Mesendoderm (in vitro differentiated cells): ENCODE measurements around the gene TEX14.

Source experiments
- DNase-seq: peaks from one replicate; pipeline ENCODE4 v3.0.0; 2013
- H2AK5ac ChIP-seq: 2 replicates; pipeline ENCODE4 v1.6.1; 2013; ENCODE audit warnings: low read length, inconsistent platforms
- H2BK120ac ChIP-seq: 2 replicates; pipeline ENCODE4 v1.6.1; 2013; ENCODE audit warnings: low read depth, mild to moderate bottlenecking, low read length, moderate library complexity, mixed read lengths
- H2BK15ac ChIP-seq: replicated peaks from 2 replicates; pipeline ENCODE4 v1.6.1; 2013; ENCODE audit warnings: low read depth, mild to moderate bottlenecking, moderate library complexity
- H2BK5ac ChIP-seq: 2 replicates; pipeline ENCODE4 v1.6.1; 2013; ENCODE audit warnings: low read length, inconsistent platforms
- H3K18ac ChIP-seq: 2 replicates; pipeline ENCODE4 v1.6.1; 2013; ENCODE audit warnings: mild to moderate bottlenecking, low read length, mixed read lengths
- H3K23ac ChIP-seq: one replicate; pipeline ENCODE4 v1.6.1; 2013; ENCODE audit warnings: low read length
- H3K27ac ChIP-seq: 2 replicates; pipeline ENCODE4 v1.5.1; 2013; ENCODE audit warnings: low read depth, mild to moderate bottlenecking, inconsistent platforms, low read length, moderate library complexity
- H3K27me3 ChIP-seq: 2 replicates; pipeline ENCODE4 v1.6.1; 2013; ENCODE audit warnings: low read length, control low read depth, mild to moderate bottlenecking, inconsistent platforms; ENCODE audit not compliant: insufficient read depth, poor library complexity
- H3K36me3 ChIP-seq: 2 replicates; pipeline ENCODE4 v1.6.1; 2013; ENCODE audit warnings: low read length, inconsistent platforms; ENCODE audit not compliant: control insufficient read depth, insufficient read depth
- H3K4ac ChIP-seq: one replicate; pipeline ENCODE4 v1.6.1; 2013; ENCODE audit warnings: low read depth, mild to moderate bottlenecking, low read length, moderate library complexity
- H3K4me1 ChIP-seq: 2 replicates; pipeline ENCODE4 v1.6.1; 2013; ENCODE audit warnings: low read depth, low read length, inconsistent platforms; ENCODE audit not compliant: control insufficient read depth
- H3K4me2 ChIP-seq: 2 replicates; pipeline ENCODE4 v1.6.1; 2013; ENCODE audit warnings: low read length
- H3K4me3 ChIP-seq: 2 replicates; pipeline ENCODE4 v1.5.1; 2013; ENCODE audit warnings: mild to moderate bottlenecking, low read length
- H3K56ac ChIP-seq: one replicate; pipeline ENCODE4 v1.6.1; 2013; ENCODE audit warnings: low read length
- H3K79me1 ChIP-seq: 2 replicates; pipeline ENCODE4 v1.6.1; 2013; ENCODE audit warnings: low read length, inconsistent platforms
- H3K79me2 ChIP-seq: 2 replicates; pipeline ENCODE4 v1.6.1; 2013; ENCODE audit warnings: mild to moderate bottlenecking, low read length; ENCODE audit not compliant: control insufficient read depth, insufficient read depth
- H3K9ac ChIP-seq: 2 replicates; pipeline ENCODE4 v1.6.1; 2013; ENCODE audit warnings: low read length, inconsistent platforms
- H4K5ac ChIP-seq: one replicate; pipeline ENCODE4 v1.6.1; 2013; ENCODE audit warnings: low read length
- H4K8ac ChIP-seq: one replicate; pipeline ENCODE4 v1.6.1; 2013; ENCODE audit warnings: low read depth, mild to moderate bottlenecking, control low read depth, low read length, moderate library complexity
- WGBS: extraction: QIAGEN DNeasy Blood & Tissue Kit; methylation state at CpG from one replicate; pipeline ENCODE4 v1.1.7; 2013; ENCODE audit warnings: low lambda C conversion rate, missing lambda C conversion rate; ENCODE audit not compliant: insufficient coverage; ENCODE audit errors: extremely low coverage; 5-methylcytosine and 5-hydroxymethylcytosine counted together

Gene TEX14

GRCh38 chr17:58630883-58631522, 60.8 kb downstream of the TEX14 start:
- H3K27me3 ChIP-seq, result no peaks in the 10 kb centered on the region
- H3K4ac ChIP-seq, result no peak overlapping the region
- no peaks in the 10 kb centered on the region for H3K79me1 ChIP-seq
- H2AK5ac ChIP-seq, result no peak overlapping the region
- H3K36me3 ChIP-seq, result no peaks in the 10 kb centered on the region
- H3K9ac ChIP-seq, result no peak overlapping the region
- peak; percentile 96 for DNase-seq
- H3K18ac ChIP-seq, result no peak overlapping the region
- no peak overlapping the region for H2BK15ac ChIP-seq
- WGBS, result no CpG with 5 or more reads among the region's 10 CpGs
- no peak overlapping the region for H4K5ac ChIP-seq
- no peaks in the 10 kb centered on the region for H3K79me2 ChIP-seq
- H3K56ac ChIP-seq, result no peak overlapping the region
- no peak overlapping the region for H4K8ac ChIP-seq
- no peak overlapping the region for H3K4me2 ChIP-seq
- no peak overlapping the region for H3K27ac ChIP-seq
- no peak overlapping the region for H3K23ac ChIP-seq
- no peaks in the 10 kb centered on the region for H3K4me1 ChIP-seq
- no peak overlapping the region for H3K4me3 ChIP-seq
- no peak overlapping the region for H2BK120ac ChIP-seq
- H2BK5ac ChIP-seq, result no peak overlapping the region

- H3K56ac ChIP-seq, result no peak overlapping the region
- H3K4ac ChIP-seq, result no peak overlapping the region
- H2BK120ac ChIP-seq, result no peak overlapping the region
- no peaks in the 10 kb centered on the region for H3K79me1 ChIP-seq
- no peak overlapping the region for H4K5ac ChIP-seq
- H2BK5ac ChIP-seq, result no peak overlapping the region
- H3K4me3 ChIP-seq, result no peak overlapping the region
- H4K8ac ChIP-seq, result no peak overlapping the region
- H3K36me3 ChIP-seq, result no peaks in the 10 kb centered on the region
- H3K4me1 ChIP-seq, result no peaks in the 10 kb centered on the region
- H3K79me2 ChIP-seq, result no peaks in the 10 kb centered on the region
- no peak overlapping the region for H3K4me2 ChIP-seq
- no CpG with 5 or more reads among the region's 1 CpG for WGBS
- no peak overlapping the region for H2AK5ac ChIP-seq
- H3K23ac ChIP-seq, result no peak overlapping the region
- no peak overlapping the region for H2BK15ac ChIP-seq
- H3K18ac ChIP-seq, result no peak overlapping the region
- H3K27ac ChIP-seq, result no peak overlapping the region
- H3K27me3 ChIP-seq, result no peaks in the 10 kb centered on the region
- H3K9ac ChIP-seq, result no peak overlapping the region
- DNase-seq, result no peak
These were observed 64.9 kb downstream of the TEX14 start for GRCh38 chr17:58626905-58627304.

GRCh38 chr17:58624751-58625150, 67.1 kb downstream of the TEX14 start:
- Histone ChIP-seq H3K79me2 (no peaks in the 10 kb centered on the region), H3K4me2 (no peak overlapping the region), H3K27me3 (no peaks in the 10 kb centered on the region), H3K4ac (no peak overlapping the region), H3K23ac (no peak overlapping the region), H3K27ac (no peak overlapping the region), H4K8ac (no peak overlapping the region), H3K79me1 (no peaks in the 10 kb centered on the region), H2AK5ac (no peak overlapping the region), H3K4me3 (no peak overlapping the region), H2BK5ac (no peak overlapping the region), H2BK120ac (no peak overlapping the region), H3K36me3 (no peaks in the 10 kb centered on the region), H3K9ac (no peak overlapping the region), H3K4me1 (no peaks in the 10 kb centered on the region), H3K18ac (no peak overlapping the region), H2BK15ac (no peak overlapping the region), H3K56ac (no peak overlapping the region), H4K5ac (no peak overlapping the region)
- WGBS, result no CpG with 5 or more reads among the region's 1 CpG
- DNase-seq, result no peak

- no peaks in the 10 kb centered on the region for H3K79me2 ChIP-seq
These were observed 70.7 kb downstream of the TEX14 start for GRCh38 chr17:58621174-58621573.

DNA sequence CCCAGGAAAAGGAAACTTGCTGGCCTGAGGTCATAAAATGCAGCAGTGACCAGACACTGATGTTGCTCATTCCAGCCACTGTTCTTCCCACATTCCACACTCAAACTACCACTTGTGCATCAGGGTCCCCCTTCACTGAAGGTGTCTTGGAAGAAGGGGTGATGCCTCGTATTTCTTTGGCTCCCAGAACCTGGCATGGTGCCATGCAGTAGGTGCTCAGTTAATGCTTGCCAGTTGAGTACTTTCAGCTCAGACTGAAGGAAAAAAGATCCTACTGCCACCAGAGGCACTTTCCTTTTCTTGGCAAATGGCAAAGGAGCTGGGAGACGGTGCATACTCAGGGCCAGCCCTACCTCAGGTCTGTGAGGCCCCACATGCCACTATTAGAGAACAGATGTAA, 73.5 kb downstream of the TEX14 start:
- WGBS, result no CpG with 5 or more reads among the region's 2 CpGs
- Histone ChIP-seq H2AK5ac (no peak overlapping the region), H3K4ac (no peak overlapping the region), H3K4me3 (no peak overlapping the region), H2BK120ac (no peak overlapping the region), H3K27ac (no peak overlapping the region), H3K79me1 (no peaks in the 10 kb centered on the region), H3K4me2 (no peak overlapping the region), H3K56ac (no peak overlapping the region), H3K18ac (no peak overlapping the region), H3K23ac (no peak overlapping the region), H2BK5ac (no peak overlapping the region), H2BK15ac (no peak overlapping the region), H3K79me2 (no peaks in the 10 kb centered on the region), H3K27me3 (no peaks in the 10 kb centered on the region), H4K8ac (no peak overlapping the region), H3K9ac (no peak overlapping the region), H4K5ac (no peak overlapping the region), H3K36me3 (no peaks in the 10 kb centered on the region), H3K4me1 (no peaks in the 10 kb centered on the region)
- DNase-seq, result no peak

More at GRCh38 chr17:58621174-58621573, 70.7 kb downstream of the TEX14 start:
- no peak overlapping the region for H3K56ac ChIP-seq
- DNase-seq, result no peak
- H3K4ac ChIP-seq, result no peak overlapping the region
- no peak overlapping the region for H3K18ac ChIP-seq
- H3K79me1 ChIP-seq, result no peaks in the 10 kb centered on the region
- H2AK5ac ChIP-seq, result no peak overlapping the region
- no peak overlapping the region for H4K8ac ChIP-seq
- H3K4me3 ChIP-seq, result no peak overlapping the region
- H4K5ac ChIP-seq, result no peak overlapping the region
- H3K4me1 ChIP-seq, result no peaks in the 10 kb centered on the region
- no peak overlapping the region for H3K27ac ChIP-seq
- H3K23ac ChIP-seq, result no peak overlapping the region
- H3K9ac ChIP-seq, result no peak overlapping the region
- no peak overlapping the region for H3K4me2 ChIP-seq
- no peak overlapping the region for H2BK120ac ChIP-seq
- WGBS, result no CpG with 5 or more reads among the region's 3 CpGs
- H3K27me3 ChIP-seq, result no peaks in the 10 kb centered on the region
- no peak overlapping the region for H2BK5ac ChIP-seq
- H3K36me3 ChIP-seq, result no peaks in the 10 kb centered on the region
- H2BK15ac ChIP-seq, result no peak overlapping the region

GRCh38 chr17:58617563-58617962, 74.3 kb downstream of the TEX14 start:
- H3K4me1 ChIP-seq, result no peaks in the 10 kb centered on the region
- no peak overlapping the region for H3K56ac ChIP-seq
- no peaks in the 10 kb centered on the region for H3K36me3 ChIP-seq
- H2AK5ac ChIP-seq, result no peak overlapping the region
- H3K27me3 ChIP-seq, result no peaks in the 10 kb centered on the region
- H2BK5ac ChIP-seq, result no peak overlapping the region
- no CpG with 5 or more reads among the region's 3 CpGs for WGBS
- no peak overlapping the region for H3K4ac ChIP-seq
- no peak overlapping the region for H4K8ac ChIP-seq
- no peaks in the 10 kb centered on the region for H3K79me2 ChIP-seq
- H3K79me1 ChIP-seq, result no peaks in the 10 kb centered on the region
- H3K9ac ChIP-seq, result no peak overlapping the region
- H3K23ac ChIP-seq, result no peak overlapping the region
- peak; percentile 16 for DNase-seq
- H2BK15ac ChIP-seq, result no peak overlapping the region
- no peak overlapping the region for H2BK120ac ChIP-seq
- H3K4me2 ChIP-seq, result no peak overlapping the region
- no peak overlapping the region for H4K5ac ChIP-seq
- H3K18ac ChIP-seq, result no peak overlapping the region
- H3K4me3 ChIP-seq, result no peak overlapping the region
- no peak overlapping the region for H3K27ac ChIP-seq
